Uterus (tissue), 4 donors: ENCODE data around the gene SVBP. TPM values are rescaled to one million over a fixed set of nuclear protein-coding genes. Genes with fewer than 3 reads are reported as not detected.

ENCODE experiments used
- DNase-seq, 2 donors: peaks; one replicate each; pipeline ENCODE4 v3.0.0-alpha.2; 2019 to 2020
- H3K27ac ChIP-seq, 2 donors: fragments of 200-600 bp; sonication (generic); 1 replicate in 1 of 2; 2 replicates in 1 of 2; pipeline ENCODE4 v1.5.1; 2016 to 2018
- H3K27me3 ChIP-seq, 2 donors: fragments of 200-600 bp; sonication (generic); one replicate each; pipeline ENCODE4 v1.5.1; 2018 to 2019; ENCODE audit warnings: control low read depth in 1 of 2
- H3K36me3 ChIP-seq, 2 donors: fragments of 200-600 bp; sonication (generic); one replicate each; pipeline ENCODE4 v1.5.1; 2019; ENCODE audit warnings: control low read depth in 1 of 2
- H3K4me1 ChIP-seq, 2 donors: fragments of 200-600 bp; sonication (generic); one replicate each; pipeline ENCODE4 v1.5.1; 2018 to 2019; ENCODE audit warnings: control low read depth in 1 of 2
- H3K4me3 ChIP-seq, 2 donors: fragments of 200-600 bp; sonication (generic); 1 replicate in 1 of 2; 2 replicates in 1 of 2; pipeline ENCODE4 v1.5.1; 2018 to 2019; ENCODE audit warnings: mild to moderate bottlenecking in 1 of 2
- H3K9me3 ChIP-seq, 2 donors: fragments of 200-600 bp; sonication (generic); one replicate each; pipeline ENCODE4 v1.5.1; 2019; ENCODE audit warnings: control low read depth in 1 of 2
- POLR2A ChIP-seq, 2 donors: fragments of 450-650 bp; IDR thresholded peaks; one replicate each; pipeline ENCODE4 v1.6.1; 2016; ENCODE audit warnings: antibody characterized with exemption in 2 of 2, mild to moderate bottlenecking in 1 of 2, moderate library complexity in 1 of 2
- intact Hi-C: fragments of 100-400 bp; cut with DNase I; formaldehyde crosslinking; loops from one replicate; pipeline ENCODE4 v1.15.1; 2023; ENCODE audit warnings: low total_unique reads
- total RNA-seq, 4 donors: library from RNA; depleted of rRNA in 3 of 4; stranded (reverse); fragments of >200 nt in 3 of 4; gene quantifications; one replicate each; pipeline versions ENCODE4 v1.1.0 to v1.2.4, GENCODE V29; 2014 to 2023
- TF ChIP-seq, protein P1 (sequence below), 4 experiments: fragments of 200-600 bp in 2 of 4; fragments of 450-650 bp in 2 of 4; sonication (generic) in 2 of 4; IDR thresholded peaks; one replicate each; pipeline ENCODE4 v1.5.1; 2016 to 2019; ENCODE audit warnings: antibody characterized with exemption in 4 of 4, mild to moderate bottlenecking in 2 of 4, moderate library complexity in 1 of 4
- donor health status: DM: yes; HTN: yes; CAD: no.

The SVBP gene
- total RNA-seq, 4 donors from 2014 or later, result 13.1 to 27.4 (median 23.1) TPM

GRCh38 chr1:42853116-42853884, 36.1 kb upstream of the SVBP start:
- Histone ChIP-seq H3K9me3 (no peaks in the 10 kb centered on the region), H3K27ac (no peak overlapping the region), H3K36me3 (no peaks in the 10 kb centered on the region), H3K4me1 (no peaks in the 10 kb centered on the region), H3K4me3 (no peak overlapping the region), H3K27me3 (no peaks in the 10 kb centered on the region)
- no peak for DNase-seq
- TF ChIP-seq, protein P1, sequence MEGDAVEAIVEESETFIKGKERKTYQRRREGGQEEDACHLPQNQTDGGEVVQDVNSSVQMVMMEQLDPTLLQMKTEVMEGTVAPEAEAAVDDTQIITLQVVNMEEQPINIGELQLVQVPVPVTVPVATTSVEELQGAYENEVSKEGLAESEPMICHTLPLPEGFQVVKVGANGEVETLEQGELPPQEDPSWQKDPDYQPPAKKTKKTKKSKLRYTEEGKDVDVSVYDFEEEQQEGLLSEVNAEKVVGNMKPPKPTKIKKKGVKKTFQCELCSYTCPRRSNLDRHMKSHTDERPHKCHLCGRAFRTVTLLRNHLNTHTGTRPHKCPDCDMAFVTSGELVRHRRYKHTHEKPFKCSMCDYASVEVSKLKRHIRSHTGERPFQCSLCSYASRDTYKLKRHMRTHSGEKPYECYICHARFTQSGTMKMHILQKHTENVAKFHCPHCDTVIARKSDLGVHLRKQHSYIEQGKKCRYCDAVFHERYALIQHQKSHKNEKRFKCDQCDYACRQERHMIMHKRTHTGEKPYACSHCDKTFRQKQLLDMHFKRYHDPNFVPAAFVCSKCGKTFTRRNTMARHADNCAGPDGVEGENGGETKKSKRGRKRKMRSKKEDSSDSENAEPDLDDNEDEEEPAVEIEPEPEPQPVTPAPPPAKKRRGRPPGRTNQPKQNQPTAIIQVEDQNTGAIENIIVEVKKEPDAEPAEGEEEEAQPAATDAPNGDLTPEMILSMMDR (IDR thresholded peaks at IDR 0.05), result no peak
- no peak for TF ChIP-seq POLR2A (IDR thresholded peaks at IDR 0.05)
- intact Hi-C loops, result no loop called here

GRCh38 chr1:42852608-42852980, 35.4 kb upstream of the SVBP start:
- no peak overlapping the region for H3K27ac ChIP-seq
- no peaks in the 10 kb centered on the region for H3K27me3 ChIP-seq
- intact Hi-C loops, result no loop called here
- no peaks in the 10 kb centered on the region for H3K4me1 ChIP-seq
- H3K36me3 ChIP-seq, result no peaks in the 10 kb centered on the region
- DNase-seq, result no peak
- no peak overlapping the region for H3K4me3 ChIP-seq
- H3K9me3 ChIP-seq, result no peaks in the 10 kb centered on the region
- TF ChIP-seq POLR2A (IDR thresholded peaks at IDR 0.05), result no peak
- TF ChIP-seq, protein P1 (IDR thresholded peaks at IDR 0.05), result no peak

DNA sequence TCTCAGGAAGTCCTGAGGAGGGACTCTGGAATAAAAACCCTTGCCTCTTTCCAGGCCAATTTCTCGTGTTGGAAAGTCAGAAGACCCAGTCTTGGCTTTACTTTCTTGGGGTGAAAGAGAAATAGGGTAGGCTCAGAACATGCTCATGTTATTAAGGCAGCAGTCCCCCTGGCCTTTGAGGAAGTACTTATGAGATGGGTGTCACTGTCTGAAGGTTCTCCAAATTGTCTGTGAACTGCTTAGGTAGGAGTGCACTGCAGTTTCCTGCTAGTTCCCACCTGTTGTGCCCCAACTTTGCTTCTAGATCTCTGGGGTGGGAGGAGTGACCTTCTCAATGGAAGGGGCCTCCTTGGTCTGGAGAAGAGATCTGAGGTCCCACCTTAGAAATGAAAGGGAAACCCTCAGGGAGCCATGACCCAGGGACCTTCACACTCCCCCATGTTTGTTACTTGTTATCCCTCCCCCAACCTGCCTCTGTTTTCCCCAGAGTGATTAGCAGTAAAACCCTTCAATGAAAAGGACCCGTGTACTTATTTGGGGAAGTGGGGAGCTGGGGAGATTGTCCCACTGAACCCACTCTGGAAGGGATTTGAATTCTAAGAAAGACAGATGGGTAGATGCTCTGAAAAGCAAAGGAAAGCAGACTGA, 34.9 kb upstream of the SVBP start:
- H3K4me1 ChIP-seq, result no peaks in the 10 kb centered on the region
- H3K27ac ChIP-seq, result no peak overlapping the region
- DNase-seq, result no peak
- H3K27me3 ChIP-seq, result no peaks in the 10 kb centered on the region
- TF ChIP-seq POLR2A (IDR thresholded peaks at IDR 0.05), result no peak
- TF ChIP-seq, protein P1 (IDR thresholded peaks at IDR 0.05), result no peak
- H3K4me3 ChIP-seq, result no peak overlapping the region
- intact Hi-C loops, result no loop called here
- H3K36me3 ChIP-seq, result no peaks in the 10 kb centered on the region
- H3K9me3 ChIP-seq, result no peaks in the 10 kb centered on the region

- H3K27me3 ChIP-seq, result no peaks in the 10 kb centered on the region
- intact Hi-C loops, result no loop called here
- H3K36me3 ChIP-seq, result no peaks in the 10 kb centered on the region
- DNase-seq, result no peak
- no peak overlapping the region for H3K4me3 ChIP-seq
- H3K4me1 ChIP-seq, result no peaks in the 10 kb centered on the region
- TF ChIP-seq, protein P1 (IDR thresholded peaks at IDR 0.05), result no peak
- TF ChIP-seq POLR2A (IDR thresholded peaks at IDR 0.05), result no peak
- no peaks in the 10 kb centered on the region for H3K9me3 ChIP-seq
- H3K27ac ChIP-seq, result no peak overlapping the region
Observed at GRCh38 chr1:42851420-42851819, 34.2 kb upstream of the SVBP start.

DNA sequence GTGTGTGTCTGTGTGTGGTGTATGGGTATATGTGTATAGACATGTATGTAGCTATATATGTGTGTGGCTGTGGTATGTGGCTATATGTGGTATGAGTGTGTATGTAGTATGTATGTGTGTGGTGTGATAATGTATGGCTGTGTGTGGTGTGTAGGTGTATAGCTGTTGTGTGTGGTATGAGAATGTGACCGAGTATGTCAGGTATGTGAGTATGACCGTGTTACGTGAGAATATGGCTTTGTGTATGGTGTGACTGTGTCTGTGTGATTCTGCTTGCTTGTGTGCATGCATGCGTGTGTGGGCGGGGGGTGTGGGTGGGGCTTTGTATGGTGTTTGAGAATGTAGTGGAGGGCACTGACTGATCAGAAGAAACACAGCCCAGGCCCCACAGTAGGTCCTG, 32.7 kb upstream of the SVBP start:
- no peaks in the 10 kb centered on the region for H3K9me3 ChIP-seq
- intact Hi-C loops, result no loop called here
- no peaks in the 10 kb centered on the region for H3K27me3 ChIP-seq
- no peaks in the 10 kb centered on the region for H3K36me3 ChIP-seq
- no peak for DNase-seq
- H3K4me3 ChIP-seq, result no peak overlapping the region
- TF ChIP-seq, protein P1 (IDR thresholded peaks at IDR 0.05), result no peak
- no peak for TF ChIP-seq POLR2A (IDR thresholded peaks at IDR 0.05)
- H3K4me1 ChIP-seq, result no peaks in the 10 kb centered on the region
- H3K27ac ChIP-seq, result no peak overlapping the region
